NCI-H460 (cell line): ENCODE data around the gene ZNRF3. TPM values are rescaled to one million over a fixed set of nuclear protein-coding genes. Genes with fewer than 3 reads are reported as not detected.
"Not testable (repeated sequence)": the region's sequence is repeated elsewhere in the genome, so short reads cannot be mapped to it uniquely, and the experiment has no call there.

Experiments used
- DNase-seq: peaks from one replicate; pipeline ENCODE4 v3.0.0-alpha.2; 2016; ENCODE audit warnings: low read depth; ENCODE audit errors: extremely low read depth
- total RNA-seq: library from RNA; depleted of rRNA; stranded (reverse); fragments of >200 nt; shearing (Covaris generic); gene quantifications from 2 replicates; pipeline ENCODE4 v1.2.3, GENCODE V29; 2014

The ZNRF3 gene
- total RNA-seq, 1 experiment from 2014 or later, result 2.8 TPM

DNA sequence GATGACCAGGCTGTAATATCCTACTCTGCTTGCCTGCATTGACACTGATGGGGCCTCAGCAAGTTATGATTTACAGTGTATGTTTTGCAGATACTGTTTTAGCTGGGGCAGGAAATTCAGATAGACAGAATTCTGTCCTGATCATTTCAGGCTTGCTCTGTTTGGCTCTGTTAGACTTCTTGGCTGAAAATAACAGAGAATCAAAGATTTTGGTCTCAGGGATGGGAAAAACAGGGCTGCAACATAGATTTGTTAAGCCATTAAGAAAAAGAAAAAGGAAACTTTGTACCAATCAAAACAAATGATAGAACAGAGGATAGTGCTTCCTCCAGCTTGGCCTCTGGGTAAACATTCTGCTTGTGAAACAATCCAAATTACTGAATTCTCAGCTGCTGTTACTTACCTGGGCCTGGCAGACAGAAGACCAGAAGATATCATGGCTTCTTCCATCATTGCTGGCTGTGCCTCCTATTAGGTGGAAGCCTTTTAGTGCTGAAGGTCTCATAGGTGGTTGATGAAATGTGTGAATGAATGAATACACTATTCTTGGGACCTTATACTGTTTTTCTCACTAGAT is 22.0 kb downstream of the ZNRF3 start:
- DNase-seq, result no peak

DNA sequence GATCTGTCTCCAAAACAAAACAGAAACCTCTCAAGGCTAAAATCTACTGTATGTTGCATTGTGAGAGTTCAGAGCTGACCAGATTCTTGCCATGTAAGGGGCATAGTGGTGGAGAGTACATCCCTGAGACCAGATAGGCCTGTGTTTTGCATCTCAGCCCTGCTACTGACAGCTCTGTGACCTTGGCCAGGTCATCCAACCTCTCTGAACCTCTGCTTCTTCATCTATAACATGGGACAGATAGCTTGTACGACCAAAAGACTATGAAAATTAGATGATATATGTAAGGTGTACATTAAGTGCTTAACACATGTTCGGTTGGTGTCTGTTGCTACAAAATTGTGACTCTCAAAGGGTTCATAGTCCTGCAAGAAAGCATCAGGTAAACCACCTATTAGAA is 22.9 kb downstream of the ZNRF3 start:
- no peak for DNase-seq

- no peak for DNase-seq
Observed at GRCh38 chr22:28907311-28908008, 24.1 kb downstream of the ZNRF3 start.

- DNase-seq, result not testable (repeated sequence)
Observed at GRCh38 chr22:28908810-28909209, 25.4 kb downstream of the ZNRF3 start.

DNA sequence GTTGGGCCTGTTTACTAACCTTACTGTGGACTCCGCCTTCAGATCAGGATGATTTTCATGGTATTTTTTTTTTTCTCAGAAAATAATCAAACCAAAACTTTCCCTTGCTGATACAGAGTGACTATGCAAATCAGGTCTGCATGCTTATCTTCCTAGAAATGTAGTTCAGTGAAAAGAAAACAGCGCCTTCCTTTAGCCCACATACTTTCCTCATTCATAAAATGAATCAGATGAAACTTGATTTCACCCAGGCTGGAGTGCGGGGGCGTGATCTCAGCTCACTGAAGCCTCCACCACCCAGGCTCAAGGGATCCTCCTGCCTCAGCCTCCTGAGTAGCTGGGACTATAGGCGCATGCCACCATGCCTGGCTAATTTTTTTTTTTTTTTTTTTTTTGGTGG is 26.0 kb downstream of the ZNRF3 start:
- no peak for DNase-seq

DNA sequence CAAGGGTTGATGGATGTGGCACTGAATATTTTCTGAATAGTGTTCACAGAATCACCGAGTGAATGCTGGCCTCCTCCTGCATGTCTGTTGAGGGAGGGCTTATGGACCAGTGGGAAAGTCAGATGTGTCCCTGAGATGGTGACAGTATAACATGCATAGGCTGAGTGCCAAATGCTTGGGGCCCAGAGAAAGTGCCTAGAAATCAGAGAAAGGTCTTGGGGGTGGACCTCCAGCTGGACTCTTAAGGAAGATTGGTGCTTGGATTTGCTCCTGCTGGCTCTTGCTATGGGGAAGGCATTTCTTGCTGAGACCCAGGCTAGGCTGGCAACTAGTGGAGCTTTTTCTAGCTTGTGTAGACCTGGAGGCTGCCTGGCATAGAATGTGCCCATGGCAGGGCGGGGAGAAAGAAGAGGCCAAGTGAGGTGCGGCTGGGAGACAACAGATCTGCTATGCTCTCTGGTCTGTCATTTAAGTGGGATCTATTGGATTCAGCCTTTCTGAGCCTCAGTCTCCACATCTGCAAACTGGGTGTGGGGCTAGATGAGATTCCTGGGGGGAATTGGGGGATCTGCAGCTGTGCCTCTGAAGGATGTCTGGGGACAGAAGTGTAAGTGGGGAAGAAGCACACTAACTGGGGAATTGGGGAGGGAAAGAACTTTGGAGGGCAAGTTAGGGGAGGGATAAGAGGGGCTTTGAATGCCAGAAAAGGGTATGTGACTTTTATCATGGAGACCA is 27.4 kb downstream of the ZNRF3 start:
- DNase-seq, result no peak

DNA sequence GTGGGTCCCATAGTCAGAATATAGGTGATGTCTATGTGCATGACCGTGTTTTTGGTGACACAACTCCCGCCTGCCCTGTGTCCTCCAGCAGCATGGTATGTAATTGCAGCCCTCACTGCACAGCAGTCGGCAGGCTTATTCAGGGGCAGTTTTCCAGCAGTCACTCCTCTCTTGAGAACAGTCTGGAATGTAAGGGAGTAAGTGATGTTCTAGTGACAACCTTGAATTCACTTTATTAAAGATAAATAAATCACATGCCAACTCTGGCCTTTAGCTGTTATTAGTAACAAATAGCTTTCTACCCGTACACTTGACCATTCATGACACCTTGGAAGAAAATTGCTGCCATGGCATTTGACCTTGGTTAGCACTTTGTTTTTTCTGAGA is 27.9 kb downstream of the ZNRF3 start:
- DNase-seq, result no peak

GRCh38 chr22:28911777-28912669 is 28.7 kb downstream of the ZNRF3 start:
- DNase-seq, result no peak

- no peak for DNase-seq
Observed at GRCh38 chr22:28914201-28914600, 30.8 kb downstream of the ZNRF3 start.

GRCh38 chr22:28915969-28916368 is 32.6 kb downstream of the ZNRF3 start:
- DNase-seq, result no peak

DNA sequence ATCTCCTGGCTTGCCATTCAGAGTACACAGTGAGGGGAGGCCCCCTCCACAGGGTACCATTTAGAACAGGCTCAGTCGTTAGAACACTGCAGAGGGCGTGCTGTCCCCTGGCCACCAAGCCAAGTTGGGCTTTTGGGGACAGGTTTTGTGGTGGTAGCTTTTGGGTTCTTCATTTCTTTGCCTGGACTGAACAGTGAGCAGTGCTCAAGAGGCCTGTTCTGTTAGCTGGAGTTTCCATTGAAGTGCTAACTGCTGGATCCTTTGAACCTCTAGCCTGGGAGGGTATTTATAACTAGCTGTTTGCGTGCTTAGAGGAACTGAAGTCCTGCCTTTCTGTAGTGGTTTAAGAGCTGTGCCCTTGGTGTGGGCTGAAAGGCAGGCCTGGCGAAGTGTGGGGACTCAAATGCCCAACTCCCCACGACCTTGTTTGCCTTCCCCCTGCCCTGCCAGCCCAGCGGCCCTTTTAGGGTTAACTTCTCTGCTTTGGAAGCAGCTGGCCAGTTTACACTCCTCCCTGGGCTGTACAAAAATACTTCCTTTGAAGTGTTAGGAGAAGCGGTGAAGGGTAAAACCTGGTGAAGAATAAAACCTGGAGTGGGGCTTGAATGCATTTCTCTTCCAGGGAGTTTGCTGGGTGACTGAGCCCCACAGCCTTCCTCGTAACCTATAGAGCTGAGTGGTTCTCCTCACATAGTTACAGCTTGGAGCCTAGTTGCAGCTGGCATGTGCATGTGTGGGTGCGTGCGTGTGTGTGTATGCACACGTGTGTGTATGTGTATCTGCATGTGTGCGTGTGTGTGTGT is 34.6 kb downstream of the ZNRF3 start:
- no peak for DNase-seq

DNA sequence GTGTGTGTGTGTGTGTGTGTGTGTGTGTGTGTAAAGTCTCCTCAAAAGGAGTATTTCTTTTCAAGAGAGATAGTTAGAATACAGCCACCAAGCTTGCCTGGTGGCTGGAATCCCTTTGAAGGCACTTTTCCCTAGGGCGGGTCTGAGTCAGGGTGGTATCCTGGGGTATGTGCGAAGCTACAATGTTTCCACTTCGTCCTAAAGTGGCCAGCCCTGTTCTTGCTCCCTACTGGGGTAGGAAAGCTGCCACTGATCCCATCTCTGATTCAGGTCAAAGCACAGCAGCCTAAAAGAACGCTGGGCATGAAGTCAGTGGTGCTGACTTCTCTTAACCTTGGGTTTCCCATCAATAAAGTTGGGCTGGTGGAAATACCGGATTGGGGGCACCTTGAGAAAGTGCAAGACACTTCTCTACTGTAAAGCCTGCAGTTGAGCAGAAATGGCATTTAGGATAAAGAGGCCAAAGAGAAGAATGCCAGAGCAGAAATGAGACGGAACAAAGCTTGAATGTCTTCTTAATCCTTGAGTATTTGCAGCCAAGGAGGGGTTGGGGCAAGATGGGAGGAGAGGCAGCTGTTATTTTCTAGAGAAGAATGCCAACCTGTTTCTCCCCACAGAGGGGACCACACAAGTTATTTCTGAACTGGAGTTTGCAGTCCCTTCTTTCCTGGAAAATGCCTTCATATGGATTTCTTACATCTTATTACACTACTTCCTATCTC is 35.3 kb downstream of the ZNRF3 start:
- DNase-seq, result no peak

GRCh38 chr22:28920757-28921584 is 37.6 kb downstream of the ZNRF3 start:
- no peak for DNase-seq

- DNase-seq, result no peak
Observed at GRCh38 chr22:28921585-28921879, 38.2 kb downstream of the ZNRF3 start.

DNA sequence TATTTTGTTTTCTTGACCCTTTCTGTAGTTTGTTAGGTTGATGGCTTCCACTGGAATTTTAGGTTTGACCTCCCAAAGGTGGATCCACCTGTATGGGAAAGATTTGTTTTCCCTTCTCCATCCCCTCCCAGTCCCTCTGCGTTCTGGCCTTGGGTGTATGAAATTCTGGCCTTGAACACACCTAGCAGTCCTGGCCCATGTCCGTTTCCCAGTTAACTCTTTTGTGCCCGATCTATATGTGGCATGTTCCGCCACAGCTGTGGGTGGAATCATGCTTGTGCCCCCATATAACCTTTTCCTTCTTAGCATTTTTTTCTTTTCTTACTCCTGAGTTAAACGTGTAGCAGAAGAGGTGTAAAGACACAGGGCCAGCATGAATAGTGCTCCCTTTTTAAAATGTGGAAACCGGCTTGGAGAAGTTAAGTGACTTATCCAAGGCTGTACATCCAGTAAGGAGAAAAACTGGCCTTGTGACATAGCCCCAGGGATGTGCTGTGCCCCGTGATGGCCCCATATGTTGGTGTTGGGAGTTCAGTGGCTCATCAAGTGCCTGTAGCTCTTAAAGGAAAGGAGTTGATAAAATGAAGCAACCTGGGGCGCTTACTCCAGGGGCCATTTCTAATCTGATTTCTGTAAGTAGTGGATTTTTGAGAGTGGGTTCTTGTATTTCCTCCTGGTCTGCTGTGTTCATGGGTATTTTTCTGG is 39.3 kb downstream of the ZNRF3 start:
- DNase-seq, result no peak

- DNase-seq, result no peak
Observed at GRCh38 chr22:28923826-28924732, 40.7 kb downstream of the ZNRF3 start.

DNA sequence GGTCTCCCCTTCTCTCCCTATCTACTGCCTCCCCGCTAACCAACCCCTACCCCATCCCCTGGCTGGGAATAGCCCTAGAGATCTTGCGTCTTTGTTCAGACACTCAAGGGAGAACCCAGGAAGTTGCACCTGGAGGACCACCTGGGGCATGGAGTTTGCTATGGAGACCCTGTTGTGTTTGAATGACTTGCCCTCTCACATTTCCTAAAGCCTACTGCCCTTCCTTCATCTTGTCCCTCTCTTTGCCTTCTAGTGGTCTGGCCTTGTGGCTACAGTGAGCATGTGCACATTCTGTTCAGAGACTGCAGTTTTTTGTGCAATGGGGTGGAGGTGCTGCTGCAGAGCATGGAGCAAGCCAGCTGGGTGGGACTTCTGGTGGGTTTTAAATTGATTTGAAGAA is 42.5 kb downstream of the ZNRF3 start:
- DNase-seq, result no peak
